ENCODE measurements around the gene RGS10.
"Not testable (repeated sequence)": the region's sequence is repeated elsewhere in the genome, so short reads cannot be mapped to it uniquely, and the experiment has no call there.

Gene RGS10

DNA sequence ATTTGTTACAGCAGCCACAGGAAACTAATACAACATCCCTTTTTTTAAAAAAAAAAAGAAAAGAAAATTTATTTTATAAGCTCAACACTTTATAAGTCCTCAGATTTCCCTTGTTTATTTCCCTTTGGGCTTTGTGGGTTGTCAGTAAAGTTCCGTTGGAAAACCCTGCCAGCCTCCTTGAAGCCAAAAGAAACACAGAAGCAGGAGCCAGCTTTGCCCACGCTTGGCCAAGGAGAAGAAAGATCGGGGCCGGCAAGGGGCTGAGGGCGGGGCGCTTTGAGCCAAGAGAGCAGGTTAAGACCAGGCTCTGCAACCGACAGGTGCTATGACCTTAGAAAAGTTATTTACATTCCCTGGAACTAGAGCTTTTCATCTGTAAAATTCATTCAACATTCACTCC, 72.7 kb downstream of the RGS10 start:
- no peak for DNase-seq (ENCODE audit: extremely low spot score)
- POLR2A ChIA-PET = interaction anchor here (0.6 kb wide), 1 partner anchor 30 kb away, joined by 3 read pairs; no protein-coding TSS in a partner anchor
- CTCF ChIA-PET = interaction anchor here (0.9 to 2.1 kb wide), 8 partner anchors 10 to 271 kb away, joined by 3 to 17 read pairs (median 4); partner anchors contain the start of gene GRK5
- TF ChIP-seq, protein P1, sequence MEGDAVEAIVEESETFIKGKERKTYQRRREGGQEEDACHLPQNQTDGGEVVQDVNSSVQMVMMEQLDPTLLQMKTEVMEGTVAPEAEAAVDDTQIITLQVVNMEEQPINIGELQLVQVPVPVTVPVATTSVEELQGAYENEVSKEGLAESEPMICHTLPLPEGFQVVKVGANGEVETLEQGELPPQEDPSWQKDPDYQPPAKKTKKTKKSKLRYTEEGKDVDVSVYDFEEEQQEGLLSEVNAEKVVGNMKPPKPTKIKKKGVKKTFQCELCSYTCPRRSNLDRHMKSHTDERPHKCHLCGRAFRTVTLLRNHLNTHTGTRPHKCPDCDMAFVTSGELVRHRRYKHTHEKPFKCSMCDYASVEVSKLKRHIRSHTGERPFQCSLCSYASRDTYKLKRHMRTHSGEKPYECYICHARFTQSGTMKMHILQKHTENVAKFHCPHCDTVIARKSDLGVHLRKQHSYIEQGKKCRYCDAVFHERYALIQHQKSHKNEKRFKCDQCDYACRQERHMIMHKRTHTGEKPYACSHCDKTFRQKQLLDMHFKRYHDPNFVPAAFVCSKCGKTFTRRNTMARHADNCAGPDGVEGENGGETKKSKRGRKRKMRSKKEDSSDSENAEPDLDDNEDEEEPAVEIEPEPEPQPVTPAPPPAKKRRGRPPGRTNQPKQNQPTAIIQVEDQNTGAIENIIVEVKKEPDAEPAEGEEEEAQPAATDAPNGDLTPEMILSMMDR (IDR thresholded peaks at IDR 0.05; ENCODE audit: control extremely low read depth, extremely low read depth, low read depth, missing control alignments) = no peak

DNA sequence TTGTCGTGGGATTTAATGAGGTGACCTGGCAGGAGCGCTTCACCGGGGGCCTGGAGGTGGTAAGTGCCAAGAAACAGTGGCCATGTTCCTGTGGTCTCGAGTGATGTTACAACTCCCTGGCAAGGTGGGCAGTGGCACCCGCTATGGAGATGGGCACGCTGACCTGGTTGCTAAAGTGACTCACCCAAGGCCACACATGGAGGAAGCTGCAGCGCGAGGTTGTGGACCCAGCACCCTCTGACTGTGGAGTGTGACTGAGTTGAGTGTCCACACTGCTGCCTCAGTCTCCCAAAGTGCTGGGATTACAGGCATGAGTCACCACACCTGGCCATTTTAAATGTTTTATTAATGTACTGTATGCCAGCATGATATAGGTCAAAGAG, 73.2 kb downstream of the RGS10 start:
- CTCF ChIA-PET = interaction anchor here (1.2 to 2.1 kb wide), 4 partner anchors 9 to 260 kb away, joined by 3 to 17 read pairs (median 6); no protein-coding TSS in a partner anchor
- TF ChIP-seq, protein P1 (IDR thresholded peaks at IDR 0.05; ENCODE audit: control extremely low read depth, extremely low read depth, low read depth, missing control alignments) = no peak

DNA sequence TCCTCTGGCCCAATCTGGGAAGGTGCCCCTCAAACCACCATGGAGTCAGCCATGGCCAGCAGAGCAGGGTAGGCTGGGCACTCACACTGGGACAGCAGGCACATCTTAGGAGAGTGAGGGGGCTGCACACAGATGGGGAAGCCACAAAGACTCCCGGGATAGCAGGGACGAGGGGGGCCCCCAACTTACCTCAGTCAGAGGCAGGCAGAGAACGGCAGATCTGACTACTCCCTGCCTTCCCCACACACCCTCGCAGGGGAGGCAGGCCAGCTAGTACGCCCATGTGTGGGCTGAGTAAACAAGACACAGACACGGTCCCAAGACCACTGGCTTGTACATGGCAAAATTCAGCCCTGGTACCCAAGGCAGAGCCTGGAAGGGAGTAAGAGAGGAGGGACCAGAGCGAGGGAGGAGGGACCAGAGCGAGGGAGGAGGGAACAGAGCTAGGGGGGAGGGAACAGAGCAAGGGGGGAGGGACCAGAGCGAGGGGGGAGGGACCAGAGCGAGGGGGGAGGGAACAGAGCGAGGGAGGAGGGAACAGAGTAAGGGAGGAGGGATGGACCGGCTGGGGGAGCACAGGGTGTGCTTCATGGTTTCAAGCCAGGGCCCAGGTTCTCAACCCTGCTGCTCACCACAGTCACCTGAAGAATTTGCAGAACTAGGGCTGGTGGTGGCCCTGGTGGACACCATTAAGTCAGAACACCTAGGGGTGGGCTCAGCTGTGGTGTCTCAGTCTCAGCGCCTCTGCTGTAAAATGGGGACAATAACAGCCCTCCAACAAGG, 73.8 kb downstream of the RGS10 start:
- TF ChIP-seq, protein P1 (IDR thresholded peaks at IDR 0.05; ENCODE audit: control extremely low read depth, extremely low read depth, low read depth, missing control alignments) = no peak
- POLR2A ChIA-PET = no interaction called here
- CTCF ChIA-PET = interaction anchor here (1.3 to 3.1 kb wide), 4 partner anchors 9 to 260 kb away, joined by 3 to 17 read pairs (median 10); no protein-coding TSS in a partner anchor
- no peak for DNase-seq (ENCODE audit: extremely low spot score)

More for the DNA sequence above, 73.2 kb downstream of the RGS10 start:
- no peak for DNase-seq (ENCODE audit: extremely low spot score)
- POLR2A ChIA-PET = no interaction called here

DNA sequence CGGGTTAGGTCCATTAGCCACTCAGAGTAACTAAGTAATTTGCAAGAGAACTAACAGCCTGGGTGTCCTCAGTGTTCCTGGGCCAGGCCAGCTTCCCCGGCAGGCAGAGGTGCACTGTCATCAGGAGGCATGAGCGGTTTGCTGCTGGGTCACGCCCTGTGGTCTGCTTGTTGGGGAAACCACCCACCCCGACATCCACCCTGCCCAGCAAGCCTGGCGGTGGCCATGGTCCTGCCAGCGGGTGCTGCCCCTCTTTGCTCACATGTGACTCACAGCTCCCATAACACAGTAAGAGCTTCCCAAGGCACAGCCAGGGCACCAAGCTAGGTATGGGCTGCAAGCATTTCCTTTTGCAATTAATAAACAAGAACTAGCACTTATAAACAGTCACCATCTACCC, 75.9 kb downstream of the RGS10 start:
- POLR2A ChIA-PET = no interaction called here
- CTCF ChIA-PET = interaction anchor here (0.8 to 3.1 kb wide), 6 partner anchors 10 to 259 kb away, joined by 3 to 15 read pairs (median 4); partner anchors contain the start of gene GRK5
- TF ChIP-seq, protein P1 (IDR thresholded peaks at IDR 0.05; ENCODE audit: control extremely low read depth, extremely low read depth, low read depth, missing control alignments) = no peak
- DNase-seq (ENCODE audit: extremely low spot score) = peak; percentile 59

DNA sequence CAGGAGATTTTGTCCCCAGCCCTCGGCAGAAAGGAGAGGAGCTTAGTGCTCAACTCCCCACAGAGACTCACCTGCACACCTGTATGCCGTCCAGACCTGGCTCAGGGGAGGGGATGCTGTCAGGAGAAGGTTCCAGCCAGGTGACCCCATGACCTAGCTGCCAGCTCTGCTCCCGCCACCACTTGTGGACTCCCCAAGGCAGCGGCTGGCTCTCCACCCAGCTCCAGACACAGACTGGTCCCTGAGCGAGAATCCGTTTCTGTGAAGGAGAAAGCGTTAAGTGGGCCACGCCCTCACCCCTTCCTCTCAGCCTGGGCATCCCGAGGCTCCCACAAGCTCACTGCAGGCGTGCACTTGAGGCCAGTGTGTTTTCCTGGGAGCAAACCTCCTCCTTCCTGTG, 76.4 kb downstream of the RGS10 start:
- TF ChIP-seq, protein P1 (IDR thresholded peaks at IDR 0.05; ENCODE audit: control extremely low read depth, extremely low read depth, low read depth, missing control alignments) = no peak
- ChIA-PET POLR2A (no interaction called here), CTCF (interaction anchor here (0.8 to 3.1 kb wide), 5 partner anchors 17 to 259 kb away, joined by 3 to 15 read pairs (median 3); partner anchors contain the start of gene GRK5)
- DNase-seq (ENCODE audit: extremely low spot score) = no peak

DNA sequence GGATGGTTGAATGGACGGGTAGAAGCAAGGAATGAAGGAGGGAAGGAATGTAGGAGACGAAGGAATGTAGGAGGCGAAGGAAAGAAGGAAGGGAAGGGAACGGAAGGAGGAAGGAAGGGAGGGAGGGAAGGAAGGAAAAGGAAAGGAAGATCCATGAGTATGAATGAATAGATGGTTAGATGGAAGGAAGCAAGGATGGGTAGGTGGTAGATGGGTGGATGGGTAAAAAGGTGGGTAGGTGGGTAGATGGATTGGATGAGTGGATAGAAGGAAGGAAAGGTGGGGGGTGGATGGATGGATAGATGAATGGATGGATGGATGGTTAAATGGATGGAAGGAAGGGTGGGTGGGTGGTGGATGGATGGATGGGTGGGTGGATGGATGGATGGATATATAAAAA, 77.4 kb downstream of the RGS10 start:
- DNase-seq (ENCODE audit: extremely low spot score) = no peak
- TF ChIP-seq, protein P1 (IDR thresholded peaks at IDR 0.05; ENCODE audit: control extremely low read depth, extremely low read depth, low read depth, missing control alignments) = no peak
- CTCF ChIA-PET = no interaction called here
- POLR2A ChIA-PET = no interaction called here

DNA sequence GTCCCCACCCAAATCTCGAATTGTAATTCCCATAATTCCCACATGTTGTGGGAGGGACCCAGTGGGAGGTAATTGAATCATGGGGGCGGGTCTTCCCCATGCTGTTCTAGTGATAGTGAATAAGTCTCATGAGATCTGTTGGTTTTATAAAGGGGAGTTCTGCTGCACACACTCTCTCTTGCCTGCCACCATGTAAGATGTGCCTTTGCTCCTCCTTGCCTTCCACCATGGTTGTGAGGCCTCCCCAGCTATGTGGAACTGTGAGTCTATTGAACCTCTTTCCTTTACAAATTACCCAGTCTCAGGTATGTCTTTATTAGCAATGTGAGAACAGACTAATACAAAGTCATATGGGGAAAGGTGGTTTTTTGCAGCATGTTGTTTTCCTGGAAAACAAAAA, 79.3 kb downstream of the RGS10 start:
- DNase-seq (ENCODE audit: extremely low spot score); POLR2A ChIA-PET: not testable (repeated sequence)
- CTCF ChIA-PET = interaction anchor here (1.0 kb wide), 1 partner anchor 257 kb away, joined by 3 read pairs; no protein-coding TSS in a partner anchor
